ENCODE results near the gene LYST.

- TF ChIP-seq CTCF (IDR thresholded peaks at IDR 0.05; ENCODE audit: insufficient read depth, low read length, poor library complexity, severe bottlenecking) (no peak), EZH2phosphoT487 (conservative IDR thresholded peaks at IDR 0.05; ENCODE audit: low read length) (no peak)
These were observed 44.6 kb upstream of the LYST start for GRCh38 chr1:235911300-235911662.
